Measurements from ENCODE around the gene CCDC69. TPM values are rescaled to one million over a fixed set of nuclear protein-coding genes. Genes with fewer than 3 reads are reported as not detected.
"Not testable (repeated sequence)": the region's sequence is repeated elsewhere in the genome, so short reads cannot be mapped to it uniquely, and the experiment has no call there.

The CCDC69 gene, protein sequence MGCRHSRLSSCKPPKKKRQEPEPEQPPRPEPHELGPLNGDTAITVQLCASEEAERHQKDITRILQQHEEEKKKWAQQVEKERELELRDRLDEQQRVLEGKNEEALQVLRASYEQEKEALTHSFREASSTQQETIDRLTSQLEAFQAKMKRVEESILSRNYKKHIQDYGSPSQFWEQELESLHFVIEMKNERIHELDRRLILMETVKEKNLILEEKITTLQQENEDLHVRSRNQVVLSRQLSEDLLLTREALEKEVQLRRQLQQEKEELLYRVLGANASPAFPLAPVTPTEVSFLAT
- total RNA-seq = 29.8 and 31.4 TPM in 2 replicates

DNA sequence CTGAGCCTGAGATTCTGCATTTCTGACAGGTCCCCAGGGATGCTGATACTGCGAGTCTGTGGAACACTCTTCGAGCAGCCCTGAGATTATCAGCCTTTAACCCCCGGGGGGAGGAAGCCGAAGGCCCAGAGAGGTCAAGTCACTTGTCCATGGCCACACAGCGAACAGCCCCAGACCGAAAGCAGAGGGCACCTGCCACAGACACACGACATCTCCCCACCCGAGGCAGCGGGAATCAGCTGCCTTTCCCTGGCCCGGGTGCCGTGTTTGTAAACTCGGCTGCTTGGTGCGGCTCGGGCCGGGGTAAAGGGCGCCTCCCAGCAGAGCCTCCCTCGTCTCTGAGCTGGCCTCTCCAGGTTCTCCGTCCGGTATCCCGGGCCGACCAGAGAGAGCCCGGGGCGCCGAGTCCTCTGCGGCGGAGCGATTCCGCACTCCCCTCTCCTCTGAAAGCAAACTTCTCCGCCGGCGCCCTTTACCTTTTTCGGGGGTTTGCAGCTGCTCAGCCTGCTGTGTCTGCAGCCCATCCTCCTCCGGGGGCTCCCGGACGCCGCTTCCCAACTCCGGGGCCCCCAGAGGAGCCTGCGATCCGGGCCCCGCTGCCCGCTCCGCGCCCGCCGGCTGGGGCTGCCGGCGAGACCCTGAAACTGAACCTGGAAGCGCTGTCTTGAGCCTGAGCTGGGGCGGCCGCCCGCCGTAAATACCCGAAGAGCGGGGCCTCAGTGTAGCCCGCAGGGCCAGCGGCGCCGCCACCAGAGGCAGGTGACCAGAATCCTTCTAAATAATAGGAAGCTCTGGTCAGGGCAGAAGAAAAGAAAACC lies at the start of gene CCDC69:
Gene CCDC69, minus strand, starts transcription at position 646 of the 818 bp plus-strand sequence. Its CDS starts 122 bp downstream, at position 524.
- Mint-ChIP-seq H3K27me3 (ENCODE audit: low read depth) (no peaks in the 10 kb centered on the region), H3K27ac (peak within 1 kb of the TSS; percentile 79), H3K9me3 (no peaks in the 10 kb centered on the region), H3K36me3 (ENCODE audit: low read depth) (peaks cover 23% of the 10 kb centered on the region), H3K4me1 (ENCODE audit: low read depth) (peaks cover 53% of the 10 kb centered on the region), H3K4me3 (ENCODE audit: low read depth) (peak within 1 kb of the TSS; percentile 81)
- intact Hi-C loops (cut with micrococcal nuclease) = loop anchor here (1.0 kb wide), 2 partner anchors 9 to 28 kb away; no protein-coding TSS in a partner anchor
- DNase-seq (ENCODE audit: low spot score) = peak; percentile 51

DNA sequence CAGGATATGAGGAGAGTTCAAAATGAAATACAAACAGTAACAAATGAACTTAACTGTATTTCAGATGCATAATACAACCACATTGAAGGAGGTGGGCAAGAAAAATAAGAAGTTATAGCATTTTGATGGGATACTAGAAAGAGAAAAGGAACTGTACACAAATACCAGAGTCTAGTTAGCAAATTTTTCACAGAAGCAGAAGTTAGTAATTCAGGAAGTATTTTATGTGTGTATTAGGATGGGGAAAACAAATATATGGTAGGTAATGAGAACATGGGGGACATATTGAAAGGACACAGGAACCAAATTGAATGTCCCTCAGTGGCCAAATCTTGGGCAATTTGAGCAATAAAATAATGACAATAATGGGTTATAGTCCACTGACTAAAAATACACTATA lies 47.4 kb upstream of the CCDC69 start:
- H3K4me3 Mint-ChIP-seq (ENCODE audit: low read depth) = no peak overlapping the region
- H3K27me3 Mint-ChIP-seq (ENCODE audit: low read depth) = no peaks in the 10 kb centered on the region
- H3K4me1 Mint-ChIP-seq (ENCODE audit: low read depth) = peaks cover under 1% of the 10 kb centered on the region
- DNase-seq (ENCODE audit: low spot score) = no peak
- H3K36me3 Mint-ChIP-seq (ENCODE audit: low read depth) = peaks cover 15% of the 10 kb centered on the region
- intact Hi-C loops (cut with micrococcal nuclease) = loop anchor here (2.0 kb wide), 1 partner anchor 19 kb away; the partner anchor contains the start of gene GM2A
- H3K9me3 Mint-ChIP-seq = no peaks in the 10 kb centered on the region
- no peak overlapping the region for H3K27ac Mint-ChIP-seq

- H3K4me1 Mint-ChIP-seq (ENCODE audit: low read depth) = no peaks in the 10 kb centered on the region
- no peaks in the 10 kb centered on the region for H3K27me3 Mint-ChIP-seq (ENCODE audit: low read depth)
- peaks cover 18% of the 10 kb centered on the region for H3K36me3 Mint-ChIP-seq (ENCODE audit: low read depth)
- no peak overlapping the region for H3K27ac Mint-ChIP-seq
- H3K4me3 Mint-ChIP-seq (ENCODE audit: low read depth) = no peak overlapping the region
- no peak for DNase-seq (ENCODE audit: low spot score)
- intact Hi-C loops (cut with micrococcal nuclease) = loop anchor here (2.0 kb wide), 1 partner anchor 18 kb away; the partner anchor contains the start of gene GM2A
- no peaks in the 10 kb centered on the region for H3K9me3 Mint-ChIP-seq
These were observed 46.7 kb upstream of the CCDC69 start for GRCh38 chr5:151270599-151270998.

DNA sequence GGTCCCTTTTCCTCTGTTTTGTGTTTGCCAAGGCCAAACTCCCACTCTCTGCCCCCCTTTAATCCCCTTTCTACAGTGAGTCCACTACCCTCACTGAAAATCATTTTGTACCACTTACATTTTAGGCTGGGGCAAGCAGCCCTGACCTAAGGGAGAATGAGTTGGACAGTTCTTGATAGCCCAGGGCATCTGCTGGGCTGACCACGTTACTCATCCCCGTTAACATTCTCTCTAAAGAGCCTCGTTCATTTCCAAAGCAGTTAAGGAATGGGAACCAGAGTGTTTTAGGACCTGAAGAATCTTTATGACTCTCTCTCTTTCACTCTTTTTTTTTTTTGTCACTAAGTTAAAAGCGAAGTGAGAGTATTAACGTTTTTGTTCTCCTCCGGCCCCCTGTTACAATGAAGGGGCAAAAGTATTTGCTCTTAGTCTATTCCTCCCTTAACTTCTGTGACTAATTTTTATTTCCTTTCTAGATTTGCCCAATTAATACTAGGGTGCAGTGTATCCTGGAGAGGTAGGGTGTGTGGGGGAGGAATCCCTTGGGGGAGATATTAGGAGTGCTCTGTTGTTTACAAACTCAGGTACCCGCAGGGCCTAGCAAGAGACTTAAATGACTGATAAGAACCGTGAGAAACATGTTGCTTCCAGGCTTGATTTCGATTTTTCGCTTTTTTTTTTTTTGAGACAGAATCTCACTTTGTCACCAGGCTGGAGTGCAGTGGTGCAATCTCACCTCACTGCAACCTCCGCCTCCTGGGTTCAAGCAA lies 43.8 kb upstream of the CCDC69 start:
- peaks cover 32% of the 10 kb centered on the region for H3K36me3 Mint-ChIP-seq (ENCODE audit: low read depth)
- DNase-seq (ENCODE audit: low spot score) = no peak
- no peaks in the 10 kb centered on the region for H3K9me3 Mint-ChIP-seq
- no peak overlapping the region for H3K4me3 Mint-ChIP-seq (ENCODE audit: low read depth)
- intact Hi-C loops (cut with micrococcal nuclease) = no loop called here
- no peaks in the 10 kb centered on the region for H3K27me3 Mint-ChIP-seq (ENCODE audit: low read depth)
- H3K27ac Mint-ChIP-seq = no peak overlapping the region
- peaks cover 12% of the 10 kb centered on the region for H3K4me1 Mint-ChIP-seq (ENCODE audit: low read depth)

GRCh38 chr5:151264113-151264512 lies 40.2 kb upstream of the CCDC69 start:
- Mint-ChIP-seq H3K27ac (peak overlapping the region; percentile 75), H3K4me1 (ENCODE audit: low read depth) (peaks cover 12% of the 10 kb centered on the region), H3K36me3 (ENCODE audit: low read depth) (peaks cover 43% of the 10 kb centered on the region), H3K4me3 (ENCODE audit: low read depth) (no peak overlapping the region), H3K27me3 (ENCODE audit: low read depth) (no peaks in the 10 kb centered on the region), H3K9me3 (no peaks in the 10 kb centered on the region)
- DNase-seq (ENCODE audit: low spot score) = no peak
- intact Hi-C loops (cut with micrococcal nuclease) = loop anchor here (1.0 kb wide), 1 partner anchor 11 kb away; the partner anchor contains the start of gene GM2A

DNA sequence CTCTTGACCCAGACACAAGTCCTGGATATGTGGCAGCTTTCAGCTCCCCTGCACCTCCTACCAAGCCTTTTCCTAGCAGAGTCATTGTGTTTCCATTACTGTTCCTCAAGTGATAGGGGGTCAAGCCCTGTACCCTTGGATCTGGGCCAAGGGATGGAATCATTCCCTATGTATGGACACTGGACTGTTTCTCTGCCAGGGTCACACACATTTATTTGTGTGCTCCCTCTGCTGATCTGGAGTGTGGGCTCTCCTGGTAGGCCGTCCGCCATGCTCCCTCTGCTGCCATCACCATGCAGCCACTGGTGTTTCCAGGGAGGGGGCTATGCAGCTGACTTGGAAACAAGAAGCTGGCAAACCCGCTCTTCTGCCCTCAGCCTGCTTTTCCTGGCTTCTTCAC lies 38.6 kb upstream of the CCDC69 start:
- peaks cover 39% of the 10 kb centered on the region for H3K36me3 Mint-ChIP-seq (ENCODE audit: low read depth)
- intact Hi-C loops (cut with micrococcal nuclease) = no loop called here
- no peak overlapping the region for H3K4me3 Mint-ChIP-seq (ENCODE audit: low read depth)
- DNase-seq (ENCODE audit: low spot score) = no peak
- no peaks in the 10 kb centered on the region for H3K9me3 Mint-ChIP-seq
- peaks cover 22% of the 10 kb centered on the region for H3K4me1 Mint-ChIP-seq (ENCODE audit: low read depth)
- H3K27ac Mint-ChIP-seq = no peak overlapping the region
- no peaks in the 10 kb centered on the region for H3K27me3 Mint-ChIP-seq (ENCODE audit: low read depth)

GRCh38 chr5:151259931-151260330 lies 36.0 kb upstream of the CCDC69 start:
- intact Hi-C loops (cut with micrococcal nuclease) = no loop called here
- no peak for DNase-seq (ENCODE audit: low spot score)
- Mint-ChIP-seq H3K27ac (no peak overlapping the region), H3K4me1 (ENCODE audit: low read depth) (peaks cover 31% of the 10 kb centered on the region), H3K27me3 (ENCODE audit: low read depth) (no peaks in the 10 kb centered on the region), H3K9me3 (no peaks in the 10 kb centered on the region), H3K36me3 (ENCODE audit: low read depth) (peaks cover 26% of the 10 kb centered on the region), H3K4me3 (ENCODE audit: low read depth) (no peak overlapping the region)

GRCh38 chr5:151258816-151259215 lies 34.9 kb upstream of the CCDC69 start:
- no peaks in the 10 kb centered on the region for H3K27me3 Mint-ChIP-seq (ENCODE audit: low read depth)
- H3K27ac Mint-ChIP-seq = peak overlapping the region; percentile 28
- intact Hi-C loops (cut with micrococcal nuclease) = no loop called here
- no peaks in the 10 kb centered on the region for H3K9me3 Mint-ChIP-seq
- peaks cover 30% of the 10 kb centered on the region for H3K4me1 Mint-ChIP-seq (ENCODE audit: low read depth)
- DNase-seq (ENCODE audit: low spot score) = no peak
- no peak overlapping the region for H3K4me3 Mint-ChIP-seq (ENCODE audit: low read depth)
- peaks cover 21% of the 10 kb centered on the region for H3K36me3 Mint-ChIP-seq (ENCODE audit: low read depth)

GRCh38 chr5:151258201-151258611 lies 34.3 kb upstream of the CCDC69 start:
- Mint-ChIP-seq H3K27ac (no peak overlapping the region), H3K4me1 (ENCODE audit: low read depth) (peaks cover 30% of the 10 kb centered on the region), H3K36me3 (ENCODE audit: low read depth) (peaks cover 16% of the 10 kb centered on the region), H3K4me3 (ENCODE audit: low read depth) (no peak overlapping the region), H3K9me3 (no peaks in the 10 kb centered on the region), H3K27me3 (ENCODE audit: low read depth) (no peaks in the 10 kb centered on the region)
- no peak for DNase-seq (ENCODE audit: low spot score)
- intact Hi-C loops (cut with micrococcal nuclease) = no loop called here

- no peak for DNase-seq (ENCODE audit: low spot score)
- Mint-ChIP-seq H3K36me3 (ENCODE audit: low read depth) (peaks cover 14% of the 10 kb centered on the region), H3K9me3 (no peaks in the 10 kb centered on the region), H3K4me3 (ENCODE audit: low read depth) (no peak overlapping the region), H3K4me1 (ENCODE audit: low read depth) (peaks cover 31% of the 10 kb centered on the region), H3K27ac (no peak overlapping the region), H3K27me3 (ENCODE audit: low read depth) (no peaks in the 10 kb centered on the region)
- intact Hi-C loops (cut with micrococcal nuclease) = no loop called here
These were observed 33.9 kb upstream of the CCDC69 start for GRCh38 chr5:151257731-151258181.

- H3K4me1 Mint-ChIP-seq (ENCODE audit: low read depth) = peaks cover 44% of the 10 kb centered on the region
These were observed 31.9 kb upstream of the CCDC69 start for GRCh38 chr5:151255621-151256286.

DNA sequence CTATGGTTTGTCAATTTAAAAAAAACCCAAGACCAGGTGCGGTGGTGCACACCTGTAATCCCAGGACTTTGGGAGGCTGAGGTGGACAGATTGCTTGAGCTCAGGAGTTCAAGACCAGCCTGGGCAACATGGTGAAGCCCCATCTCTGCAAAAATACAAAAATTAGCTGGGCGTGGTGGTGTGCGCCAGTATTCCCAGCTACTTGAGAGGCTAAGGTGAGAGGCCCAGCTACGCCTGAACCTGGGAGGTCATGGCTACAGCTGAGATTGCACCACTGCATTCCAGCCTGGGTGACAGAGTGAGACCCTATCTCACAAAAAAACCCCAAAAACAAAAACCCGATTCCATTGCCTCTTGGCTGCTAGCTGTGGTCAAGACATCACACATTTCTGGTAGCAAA lies 31.1 kb upstream of the CCDC69 start:
- H3K27ac Mint-ChIP-seq; DNase-seq (ENCODE audit: low spot score); intact Hi-C loops (cut with micrococcal nuclease); H3K9me3 Mint-ChIP-seq; H3K4me3 Mint-ChIP-seq (ENCODE audit: low read depth); H3K27me3 Mint-ChIP-seq (ENCODE audit: low read depth): not testable (repeated sequence)
- Mint-ChIP-seq H3K4me1 (ENCODE audit: low read depth) (peaks cover 51% of the 10 kb centered on the region), H3K36me3 (ENCODE audit: low read depth) (peaks cover 14% of the 10 kb centered on the region)

More at GRCh38 chr5:151255621-151256286, 31.9 kb upstream of the CCDC69 start:
- intact Hi-C loops (cut with micrococcal nuclease) = no loop called here
- no peak overlapping the region for H3K4me3 Mint-ChIP-seq (ENCODE audit: low read depth)
- peaks cover 8% of the 10 kb centered on the region for H3K36me3 Mint-ChIP-seq (ENCODE audit: low read depth)
- H3K9me3 Mint-ChIP-seq = no peaks in the 10 kb centered on the region
- no peak for DNase-seq (ENCODE audit: low spot score)
- no peak overlapping the region for H3K27ac Mint-ChIP-seq
- H3K27me3 Mint-ChIP-seq (ENCODE audit: low read depth) = no peaks in the 10 kb centered on the region

All from activated T-helper 2 cell treated with anti-CD3 and anti-CD28 coated beads, Interferon-gamma antibody, Interleukin-2, Interleukin-4, amounts not matched to agents 10 μg/mL and 5 μg/mL and 100 μg/mL, durations not matched to agents 14 hours and 24 hours and 36 hours (primary cell).